Measurements from ENCODE around the gene COL19A1.
A peak's percentile ranks its signal among the peaks of the same experiment; 100 is the strongest.

COL19A1 gene

DNA sequence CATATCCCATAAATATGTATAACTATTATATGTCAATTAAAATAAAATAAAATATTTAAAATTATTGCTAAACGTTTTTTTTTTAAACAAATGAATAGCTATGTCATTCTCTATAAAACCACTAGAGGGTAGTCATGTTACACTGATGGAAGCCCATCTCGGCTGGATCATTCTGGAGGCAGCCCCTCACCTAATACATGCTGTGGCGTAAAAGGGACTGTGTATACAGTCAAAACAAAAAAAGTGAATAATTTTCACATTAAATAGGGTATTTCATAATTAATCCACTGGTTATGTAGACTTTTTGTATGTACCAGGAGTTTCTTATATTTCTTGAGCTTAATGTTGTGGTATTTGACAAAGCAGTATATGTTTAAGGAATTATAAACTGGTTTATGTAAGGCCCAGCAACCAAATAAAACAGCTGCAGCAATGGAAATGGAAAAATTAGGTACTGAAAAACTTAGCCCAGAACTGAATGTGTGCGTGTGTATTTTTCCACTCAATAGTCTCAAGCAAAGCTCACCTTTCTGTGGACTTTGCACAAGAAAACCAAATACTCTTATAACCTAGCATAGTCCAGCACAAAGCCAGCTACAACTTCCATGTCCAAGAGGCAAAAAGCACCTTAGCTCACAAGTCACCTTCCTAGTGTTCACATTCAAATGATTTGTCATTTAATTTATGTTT, 354.8 kb downstream of the COL19A1 start:
- Histone ChIP-seq H3K4me1 (ENCODE audit: low read length) (no peaks in the 10 kb centered on the region), H3K79me2 (ENCODE audit: low read length) (no peaks in the 10 kb centered on the region), H3K4me2 (ENCODE audit: low read depth, low read length) (no peak overlapping the region), H2AFZ (ENCODE audit: low read length) (no peak overlapping the region), H3K27me3 (replicated peaks; ENCODE audit: insufficient read depth, low read length) (no peaks in the 10 kb centered on the region), H4K20me1 (ENCODE audit: insufficient read depth, low read length) (no peaks in the 10 kb centered on the region), H3K27ac (ENCODE audit: low read length) (no peak overlapping the region), H3K9ac (ENCODE audit: low read length) (no peak overlapping the region), H3K9me2 (replicated peaks; ENCODE audit: insufficient read depth, low read length) (no peaks in the 10 kb centered on the region), H3F3A (ENCODE audit: insufficient read depth, low read length) (no peaks in the 10 kb centered on the region), H3K9me3 (replicated peaks; ENCODE audit: insufficient read depth, low read length) (no peaks in the 10 kb centered on the region), H3K36me3 (replicated peaks; ENCODE audit: insufficient read depth, low read length) (no peaks in the 10 kb centered on the region), H3K4me3 (ENCODE audit: low read length) (no peak overlapping the region)
- TF ChIP-seq EZH2 (optimal IDR thresholded peaks at IDR 0.05; ENCODE audit: low read depth, low read length): no peak
- TF ChIP-seq, protein P1, sequence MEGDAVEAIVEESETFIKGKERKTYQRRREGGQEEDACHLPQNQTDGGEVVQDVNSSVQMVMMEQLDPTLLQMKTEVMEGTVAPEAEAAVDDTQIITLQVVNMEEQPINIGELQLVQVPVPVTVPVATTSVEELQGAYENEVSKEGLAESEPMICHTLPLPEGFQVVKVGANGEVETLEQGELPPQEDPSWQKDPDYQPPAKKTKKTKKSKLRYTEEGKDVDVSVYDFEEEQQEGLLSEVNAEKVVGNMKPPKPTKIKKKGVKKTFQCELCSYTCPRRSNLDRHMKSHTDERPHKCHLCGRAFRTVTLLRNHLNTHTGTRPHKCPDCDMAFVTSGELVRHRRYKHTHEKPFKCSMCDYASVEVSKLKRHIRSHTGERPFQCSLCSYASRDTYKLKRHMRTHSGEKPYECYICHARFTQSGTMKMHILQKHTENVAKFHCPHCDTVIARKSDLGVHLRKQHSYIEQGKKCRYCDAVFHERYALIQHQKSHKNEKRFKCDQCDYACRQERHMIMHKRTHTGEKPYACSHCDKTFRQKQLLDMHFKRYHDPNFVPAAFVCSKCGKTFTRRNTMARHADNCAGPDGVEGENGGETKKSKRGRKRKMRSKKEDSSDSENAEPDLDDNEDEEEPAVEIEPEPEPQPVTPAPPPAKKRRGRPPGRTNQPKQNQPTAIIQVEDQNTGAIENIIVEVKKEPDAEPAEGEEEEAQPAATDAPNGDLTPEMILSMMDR (IDR thresholded peaks at IDR 0.05; ENCODE audit: low read length): peak; percentile 54
- DNase-seq: peak; percentile 16

GRCh38 chr6:70221715-70222438, 355.5 kb downstream of the COL19A1 start:
- Histone ChIP-seq H3K27me3 (replicated peaks; ENCODE audit: insufficient read depth, low read length) (no peaks in the 10 kb centered on the region), H3K9ac (ENCODE audit: low read length) (no peak overlapping the region), H3K27ac (ENCODE audit: low read length) (no peak overlapping the region), H2AFZ (ENCODE audit: low read length) (no peak overlapping the region), H3K36me3 (replicated peaks; ENCODE audit: insufficient read depth, low read length) (no peaks in the 10 kb centered on the region), H3K4me3 (ENCODE audit: low read length) (no peak overlapping the region), H3K4me1 (ENCODE audit: low read length) (no peaks in the 10 kb centered on the region), H3K79me2 (ENCODE audit: low read length) (no peaks in the 10 kb centered on the region), H3K4me2 (ENCODE audit: low read depth, low read length) (no peak overlapping the region), H4K20me1 (ENCODE audit: insufficient read depth, low read length) (no peaks in the 10 kb centered on the region), H3K9me2 (replicated peaks; ENCODE audit: insufficient read depth, low read length) (no peaks in the 10 kb centered on the region), H3K9me3 (replicated peaks; ENCODE audit: insufficient read depth, low read length) (no peaks in the 10 kb centered on the region), H3F3A (ENCODE audit: insufficient read depth, low read length) (no peaks in the 10 kb centered on the region)
- TF ChIP-seq EZH2phosphoT487 (IDR thresholded peaks at IDR 0.05; ENCODE audit: low read length) (no peak), EZH2 (optimal IDR thresholded peaks at IDR 0.05; ENCODE audit: low read depth, low read length) (no peak)
- TF ChIP-seq, protein P1 (IDR thresholded peaks at IDR 0.05; ENCODE audit: low read length): no peak
- no peak for DNase-seq

DNA sequence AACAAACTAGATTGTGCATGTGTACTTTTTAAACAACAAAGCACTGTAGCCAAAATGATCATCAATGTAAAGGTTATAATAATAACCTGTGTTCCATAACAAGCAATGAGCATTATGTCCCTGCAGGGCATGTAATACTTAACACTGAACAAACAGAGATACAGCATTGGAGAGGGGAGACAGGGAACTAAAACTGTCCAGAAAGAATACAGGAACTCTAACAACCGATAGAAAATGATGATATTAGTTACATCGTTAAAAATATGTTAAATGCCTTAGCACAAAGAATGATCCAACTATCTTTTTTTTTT, 356.0 kb downstream of the COL19A1 start:
- Histone ChIP-seq H3K9me2 (replicated peaks; ENCODE audit: insufficient read depth, low read length) (no peaks in the 10 kb centered on the region), H4K20me1 (ENCODE audit: insufficient read depth, low read length) (no peaks in the 10 kb centered on the region), H3K4me1 (ENCODE audit: low read length) (no peaks in the 10 kb centered on the region), H3K4me3 (ENCODE audit: low read length) (no peak overlapping the region), H3F3A (ENCODE audit: insufficient read depth, low read length) (no peaks in the 10 kb centered on the region), H3K79me2 (ENCODE audit: low read length) (no peaks in the 10 kb centered on the region), H2AFZ (ENCODE audit: low read length) (no peak overlapping the region), H3K9me3 (replicated peaks; ENCODE audit: insufficient read depth, low read length) (no peaks in the 10 kb centered on the region), H3K27ac (ENCODE audit: low read length) (no peak overlapping the region), H3K4me2 (ENCODE audit: low read depth, low read length) (no peak overlapping the region), H3K27me3 (replicated peaks; ENCODE audit: insufficient read depth, low read length) (no peaks in the 10 kb centered on the region), H3K9ac (ENCODE audit: low read length) (no peak overlapping the region), H3K36me3 (replicated peaks; ENCODE audit: insufficient read depth, low read length) (no peaks in the 10 kb centered on the region)
- DNase-seq: no peak
- TF ChIP-seq EZH2phosphoT487 (IDR thresholded peaks at IDR 0.05; ENCODE audit: low read length) (no peak), EZH2 (optimal IDR thresholded peaks at IDR 0.05; ENCODE audit: low read depth, low read length) (no peak)
- TF ChIP-seq, protein P1 (IDR thresholded peaks at IDR 0.05; ENCODE audit: low read length): no peak

All from MM.1S (cell line).